ENCODE results near the gene PLXNA2. TPM values are rescaled to one million over a fixed set of nuclear protein-coding genes. Genes with fewer than 3 reads are reported as not detected.

PLXNA2 gene
- polyA plus RNA-seq, 1 of the 3 experiments (the other 2 are of a cell fraction), result 8.5 TPM

- no peak overlapping the region for H3K27ac ChIP-seq (ENCODE audit: low read depth in 2 of 2, low read length in 1 of 2)
- no peaks in the 10 kb centered on the region for H3K36me3 ChIP-seq (replicated peaks in 1 of 2; ENCODE audit: control insufficient read depth in 1 of 2, insufficient read depth in 2 of 2, low read length in 1 of 2)
- H3K79me2 ChIP-seq (ENCODE audit: insufficient read depth), result no peaks in the 10 kb centered on the region
- WGBS (ENCODE audit: low lambda C conversion rate), result 66% methylated on average over 4 of the region's 4 CpGs
- no peak for TF ChIP-seq TEAD4 (IDR thresholded peaks at IDR 0.05; ENCODE audit: borderline replicate concordance, insufficient read depth)
- no peak for TF ChIP-seq RXRA (IDR thresholded peaks at IDR 0.05; ENCODE audit: borderline replicate concordance, low read depth)
- TF ChIP-seq RFX5 (IDR thresholded peaks at IDR 0.05; ENCODE audit: low read length), result no peak
- no peak for TF ChIP-seq TCF12 (IDR thresholded peaks at IDR 0.05)
- no peak for TF ChIP-seq MXI1 (IDR thresholded peaks at IDR 0.05; ENCODE audit: low read depth, low read length)
- TF ChIP-seq EZH2phosphoT487 (IDR thresholded peaks at IDR 0.05; ENCODE audit: borderline replicate concordance, low read depth), result no peak
- TF ChIP-seq PBX3 (IDR thresholded peaks at IDR 0.05), result no peak
- TF ChIP-seq NFIC (IDR thresholded peaks at IDR 0.05; ENCODE audit: borderline replicate concordance), result no peak
- no peak for TF ChIP-seq CHD2 (IDR thresholded peaks at IDR 0.05; ENCODE audit: low read length, partially characterized antibody)
- TF ChIP-seq YY1 (IDR thresholded peaks at IDR 0.05; ENCODE audit: low read depth), result no peak
- no peak for TF ChIP-seq USF2 (IDR thresholded peaks at IDR 0.05; ENCODE audit: borderline replicate concordance, low read depth, low read length)
- no peak for TF ChIP-seq FOSL2 (IDR thresholded peaks at IDR 0.05; ENCODE audit: borderline replicate concordance, low read depth)
- TF ChIP-seq CTCF (IDR thresholded peaks at IDR 0.05), result no peak
- TF ChIP-seq IRF3 (IDR thresholded peaks at IDR 0.05; ENCODE audit: low read depth, low read length), result no peak
- ChIA-PET CTCF (interaction anchor here (1.1 to 2.7 kb wide), 2 partner anchors 20 to 116 kb away, joined by 4 to 10 read pairs; no protein-coding TSS in a partner anchor), POLR2A (no interaction called here)
- H3K27me3 ChIP-seq (ENCODE audit: insufficient read depth), result no peaks in the 10 kb centered on the region
- no peak overlapping the region for H2AFZ ChIP-seq (ENCODE audit: low read depth)
- no peak for DNase-seq
- no peak overlapping the region for H3K4me3 ChIP-seq (ENCODE audit: low read depth in 2 of 2, low read length in 1 of 2)
- H3K9ac ChIP-seq, result no peak overlapping the region
- no peaks in the 10 kb centered on the region for H3F3A ChIP-seq (replicated peaks; ENCODE audit: insufficient read depth)
- H3K4me2 ChIP-seq, result no peak overlapping the region
- peaks cover 0 to 3% of the 10 kb centered on the region in 2 experiments; a peak in 1 of 4 replicates for H3K4me1 ChIP-seq (ENCODE audit: control insufficient read depth in 1 of 2, insufficient read depth in 2 of 2, low read depth in 1 of 2, low read length in 1 of 2)
- H3K9me3 ChIP-seq, result no peaks in the 10 kb centered on the region
- no peaks in the 10 kb centered on the region for H3K9me2 ChIP-seq
- H4K20me1 ChIP-seq (ENCODE audit: insufficient read depth), result no peaks in the 10 kb centered on the region
Observed at GRCh38 chr1:208000504-208000903, 243.7 kb downstream of the PLXNA2 start.

Data from SK-N-SH (cell line).